ENCODE measurements around the gene FOXE1.

DNA sequence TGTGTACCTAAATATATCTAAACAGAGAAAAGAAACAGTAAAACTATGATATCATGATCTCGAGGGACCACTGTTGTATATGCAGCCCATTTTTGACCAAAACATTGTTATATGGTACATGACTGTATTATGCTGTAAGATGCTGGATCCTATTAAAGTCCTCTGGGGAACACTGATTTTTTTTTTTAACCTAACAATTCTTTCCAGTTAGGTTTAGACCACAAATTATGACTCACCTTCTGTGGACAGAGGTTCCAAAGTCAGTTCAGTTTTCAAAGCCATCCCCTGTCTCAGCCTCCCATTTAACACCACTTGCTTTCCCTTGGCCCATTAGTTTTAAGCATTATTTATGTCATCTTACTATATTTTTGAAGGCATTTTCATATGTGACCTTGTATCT is 42.2 kb downstream of the FOXE1 start:
- TF ChIP-seq POLR2AphosphoS5 (IDR thresholded peaks at IDR 0.05; ENCODE audit: low read depth, low read length) (no peak), EZH2phosphoT487 (IDR thresholded peaks at IDR 0.05; ENCODE audit: borderline replicate concordance) (no peak), JUND (IDR thresholded peaks at IDR 0.05) (no peak)
- TF ChIP-seq, protein P1, sequence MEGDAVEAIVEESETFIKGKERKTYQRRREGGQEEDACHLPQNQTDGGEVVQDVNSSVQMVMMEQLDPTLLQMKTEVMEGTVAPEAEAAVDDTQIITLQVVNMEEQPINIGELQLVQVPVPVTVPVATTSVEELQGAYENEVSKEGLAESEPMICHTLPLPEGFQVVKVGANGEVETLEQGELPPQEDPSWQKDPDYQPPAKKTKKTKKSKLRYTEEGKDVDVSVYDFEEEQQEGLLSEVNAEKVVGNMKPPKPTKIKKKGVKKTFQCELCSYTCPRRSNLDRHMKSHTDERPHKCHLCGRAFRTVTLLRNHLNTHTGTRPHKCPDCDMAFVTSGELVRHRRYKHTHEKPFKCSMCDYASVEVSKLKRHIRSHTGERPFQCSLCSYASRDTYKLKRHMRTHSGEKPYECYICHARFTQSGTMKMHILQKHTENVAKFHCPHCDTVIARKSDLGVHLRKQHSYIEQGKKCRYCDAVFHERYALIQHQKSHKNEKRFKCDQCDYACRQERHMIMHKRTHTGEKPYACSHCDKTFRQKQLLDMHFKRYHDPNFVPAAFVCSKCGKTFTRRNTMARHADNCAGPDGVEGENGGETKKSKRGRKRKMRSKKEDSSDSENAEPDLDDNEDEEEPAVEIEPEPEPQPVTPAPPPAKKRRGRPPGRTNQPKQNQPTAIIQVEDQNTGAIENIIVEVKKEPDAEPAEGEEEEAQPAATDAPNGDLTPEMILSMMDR (IDR thresholded peaks at IDR 0.05 in 2 of 3, conservative IDR thresholded peaks at IDR 0.05 in 1 of 3; ENCODE audit: borderline replicate concordance in 1 of 3, insufficient read depth in 1 of 3, low read depth in 2 of 3, low read length in 2 of 3), result no peak

Data from HCT116 (cell line).